Measurements from ENCODE around the gene MAMDC2.

Gene MAMDC2

DNA sequence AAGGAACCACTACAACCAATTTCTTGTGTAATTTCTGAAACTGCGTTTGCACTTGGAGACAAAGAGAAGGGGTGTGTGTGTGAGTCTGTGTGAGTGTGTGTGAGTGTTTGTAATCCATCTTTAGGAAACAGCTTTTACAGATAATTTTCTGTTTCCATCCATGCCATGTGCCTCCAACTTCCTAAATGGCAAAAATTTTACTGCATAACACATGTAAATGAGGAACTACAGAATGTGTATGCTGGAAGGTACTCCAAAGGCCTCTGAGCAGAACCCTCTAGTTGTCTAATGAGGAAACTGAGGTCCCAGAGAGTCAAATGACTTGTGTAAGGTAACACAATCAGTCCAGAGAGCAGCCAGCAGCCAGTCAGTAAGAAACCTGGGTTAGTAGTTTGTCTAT is 20.8 kb downstream of the MAMDC2 start:
- no peak for TF ChIP-seq ZNF274 (IDR thresholded peaks at IDR 0.05; ENCODE audit: low read depth, low read length)
- H3K4me3 ChIP-seq (ENCODE audit: low read length): no peak overlapping the region

DNA sequence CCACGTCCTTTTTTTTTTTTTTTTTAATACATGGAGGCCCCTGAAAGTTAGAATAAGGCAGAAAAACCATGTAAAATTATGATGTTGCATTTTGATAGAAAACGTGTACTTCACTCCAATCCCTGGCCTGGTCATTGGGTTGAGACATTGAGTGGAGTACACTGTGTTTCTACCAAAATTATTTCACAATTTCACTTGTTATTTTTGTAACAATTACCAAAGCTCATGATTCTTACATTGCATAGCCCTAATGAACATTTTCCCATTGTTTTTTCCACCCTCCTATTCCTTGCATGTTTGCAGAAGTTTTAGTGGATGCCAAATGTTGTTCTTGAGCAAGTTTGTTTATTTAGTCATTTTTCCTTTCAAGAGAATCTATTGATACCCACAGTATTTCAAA is 21.9 kb downstream of the MAMDC2 start:
- no peak overlapping the region for H3K4me3 ChIP-seq (ENCODE audit: low read length)
- TF ChIP-seq ZNF274 (IDR thresholded peaks at IDR 0.05; ENCODE audit: low read depth, low read length): no peak

GRCh38 chr9:70066418-70066817 is 22.8 kb downstream of the MAMDC2 start:
- no peak overlapping the region for H3K4me3 ChIP-seq (ENCODE audit: low read length)
- TF ChIP-seq ZNF274 (IDR thresholded peaks at IDR 0.05; ENCODE audit: low read depth, low read length): no peak

DNA sequence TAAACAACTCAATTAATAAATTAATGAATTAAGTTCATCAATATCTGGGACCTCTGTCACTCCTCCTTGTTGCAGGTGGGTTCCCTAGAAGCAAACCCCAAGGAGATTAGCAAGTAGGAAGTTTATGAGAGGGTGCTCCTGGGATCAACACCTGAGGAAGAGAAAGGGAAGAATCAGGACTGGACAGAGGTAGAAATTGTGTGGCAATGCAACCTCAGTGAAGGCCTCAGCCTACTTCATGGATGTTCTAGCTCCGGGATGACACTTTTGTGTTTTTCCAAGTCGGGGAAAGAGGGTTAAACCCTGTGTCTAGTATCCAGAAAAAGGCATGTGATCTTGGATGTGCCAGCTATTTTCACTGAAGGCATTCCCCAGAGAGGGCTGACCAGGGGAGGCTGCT is 23.2 kb downstream of the MAMDC2 start:
- TF ChIP-seq ZNF274 (IDR thresholded peaks at IDR 0.05; ENCODE audit: low read depth, low read length): no peak
- H3K4me3 ChIP-seq (ENCODE audit: low read length): no peak overlapping the region

GRCh38 chr9:70069704-70070103 is 26.1 kb downstream of the MAMDC2 start:
- H3K4me3 ChIP-seq (ENCODE audit: low read length): no peak overlapping the region
- TF ChIP-seq ZNF274 (IDR thresholded peaks at IDR 0.05; ENCODE audit: low read depth, low read length): no peak

GRCh38 chr9:70073193-70073592 is 29.5 kb downstream of the MAMDC2 start:
- no peak for TF ChIP-seq ZNF274 (IDR thresholded peaks at IDR 0.05; ENCODE audit: low read depth, low read length)
- no peak overlapping the region for H3K4me3 ChIP-seq (ENCODE audit: low read length)

GRCh38 chr9:70073756-70074155 is 30.1 kb downstream of the MAMDC2 start:
- no peak overlapping the region for H3K4me3 ChIP-seq (ENCODE audit: low read length)
- no peak for TF ChIP-seq ZNF274 (IDR thresholded peaks at IDR 0.05; ENCODE audit: low read depth, low read length)

DNA sequence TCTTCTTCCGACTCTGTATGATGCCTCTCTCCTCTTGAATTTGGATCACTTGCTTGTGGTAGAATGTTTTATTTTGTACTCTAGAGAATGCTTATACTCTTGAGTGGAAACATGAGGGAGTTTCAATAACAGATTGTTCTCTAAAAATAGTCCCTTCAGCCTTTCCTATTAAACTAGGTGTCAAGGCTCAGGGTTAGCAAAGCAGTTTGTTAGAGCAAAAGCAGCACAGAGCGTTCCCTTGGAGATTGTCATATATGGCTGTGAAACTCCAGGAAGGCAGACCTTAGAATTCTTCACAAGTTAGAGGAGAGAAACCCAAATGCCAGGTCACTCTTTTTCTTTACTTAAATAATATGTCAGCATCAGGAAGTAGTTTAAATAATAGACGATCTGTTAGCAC is 33.0 kb downstream of the MAMDC2 start:
- H3K4me3 ChIP-seq (ENCODE audit: low read length): no peak overlapping the region
- no peak for TF ChIP-seq ZNF274 (IDR thresholded peaks at IDR 0.05; ENCODE audit: low read depth, low read length)

GRCh38 chr9:70079417-70080037 is 35.9 kb downstream of the MAMDC2 start:
- H3K4me3 ChIP-seq (ENCODE audit: low read length): no peak overlapping the region
- TF ChIP-seq ZNF274 (IDR thresholded peaks at IDR 0.05; ENCODE audit: low read depth, low read length): no peak

DNA sequence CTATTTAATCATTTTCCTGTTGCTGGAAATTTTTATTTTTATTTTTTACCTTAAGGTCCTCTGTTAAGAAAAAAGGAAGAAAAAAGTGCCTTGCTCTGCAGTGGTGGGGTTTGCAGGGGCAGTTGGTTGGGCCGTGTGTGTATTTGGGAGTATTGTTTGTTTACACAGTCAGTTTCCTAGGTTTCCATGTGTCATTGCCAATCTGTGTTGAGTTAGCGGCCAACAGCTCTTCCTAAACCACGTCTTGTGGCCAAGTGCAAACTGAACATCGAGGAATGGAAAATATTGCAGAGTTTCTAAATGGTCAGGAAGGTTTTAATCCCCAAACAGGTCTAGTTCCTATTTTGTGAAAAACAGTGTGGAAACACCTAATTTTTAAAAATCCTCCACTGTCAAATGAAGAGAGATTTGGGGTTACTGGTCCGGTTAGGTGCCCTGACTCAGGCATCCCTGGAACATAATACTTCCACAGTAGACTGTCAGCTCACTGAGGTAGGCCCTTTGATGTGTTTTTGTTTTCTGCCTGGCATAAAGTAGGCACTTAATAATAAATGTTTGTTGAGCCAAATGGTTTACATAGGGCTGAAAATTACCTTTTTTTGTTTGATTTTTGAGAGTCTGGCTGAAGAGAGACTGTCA is 37.0 kb downstream of the MAMDC2 start:
- no peak overlapping the region for H3K4me3 ChIP-seq (ENCODE audit: low read length)
- no peak for TF ChIP-seq ZNF274 (IDR thresholded peaks at IDR 0.05; ENCODE audit: low read depth, low read length)

- no peak for TF ChIP-seq ZNF274 (IDR thresholded peaks at IDR 0.05; ENCODE audit: low read depth, low read length)
- H3K4me3 ChIP-seq (ENCODE audit: low read length): no peak overlapping the region
Measured at GRCh38 chr9:70081120-70081495, 37.5 kb downstream of the MAMDC2 start.

GRCh38 chr9:70083429-70083828 is 39.8 kb downstream of the MAMDC2 start:
- no peak for TF ChIP-seq ZNF274 (IDR thresholded peaks at IDR 0.05; ENCODE audit: low read depth, low read length)
- no peak overlapping the region for H3K4me3 ChIP-seq (ENCODE audit: low read length)

DNA sequence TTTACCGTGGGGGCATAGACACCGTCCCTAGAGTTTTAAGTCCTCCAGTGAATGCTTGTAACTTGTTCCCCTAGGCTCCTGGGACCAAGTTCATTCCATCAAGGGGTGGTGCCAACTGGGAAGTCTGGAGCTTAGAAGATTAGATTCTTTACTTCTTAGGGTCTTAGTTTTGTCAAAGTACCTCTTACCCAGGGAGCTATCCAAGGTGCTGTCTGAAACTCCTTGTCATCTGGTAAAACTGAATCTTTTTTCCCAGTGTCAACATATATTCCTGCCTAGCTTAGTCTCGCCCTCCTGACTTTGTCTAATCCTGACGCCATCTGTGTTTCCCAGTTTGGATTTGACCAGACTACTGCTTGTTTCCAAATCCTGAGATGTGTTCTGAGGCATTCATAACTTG is 41.6 kb downstream of the MAMDC2 start:
- TF ChIP-seq ZNF274 (IDR thresholded peaks at IDR 0.05; ENCODE audit: low read depth, low read length): no peak
- H3K4me3 ChIP-seq (ENCODE audit: low read length): no peak overlapping the region

- no peak for TF ChIP-seq ZNF274 (IDR thresholded peaks at IDR 0.05; ENCODE audit: low read depth, low read length)
- no peak overlapping the region for H3K4me3 ChIP-seq (ENCODE audit: low read length)
Measured at GRCh38 chr9:70091103-70091502, 47.5 kb downstream of the MAMDC2 start.

DNA sequence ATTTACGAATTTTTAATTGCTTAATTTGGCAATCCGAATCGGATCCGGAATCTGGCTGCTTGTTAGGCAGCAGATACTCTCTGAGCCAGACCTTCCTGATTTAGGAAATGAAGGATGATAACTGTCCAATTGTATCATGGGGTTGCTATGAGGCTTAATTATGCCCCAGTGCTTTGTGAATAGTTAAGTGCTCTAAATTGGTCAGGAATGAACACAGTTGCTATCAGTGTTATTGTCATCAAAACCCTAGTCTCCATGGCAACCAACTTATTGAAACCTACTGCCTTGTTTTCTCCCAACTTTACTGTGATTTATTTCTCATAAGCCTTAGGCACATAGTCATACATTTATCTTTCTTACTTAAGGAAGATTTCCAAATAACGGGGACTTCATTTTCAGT is 47.9 kb downstream of the MAMDC2 start:
- TF ChIP-seq ZNF274 (IDR thresholded peaks at IDR 0.05; ENCODE audit: low read depth, low read length): no peak
- H3K4me3 ChIP-seq (ENCODE audit: low read length): no peak overlapping the region

GRCh38 chr9:70092190-70092589 is 48.5 kb downstream of the MAMDC2 start:
- no peak overlapping the region for H3K4me3 ChIP-seq (ENCODE audit: low read length)
- TF ChIP-seq ZNF274 (IDR thresholded peaks at IDR 0.05; ENCODE audit: low read depth, low read length): no peak
